Stimulated activated CD4-positive, alpha-beta T cell treated with anti-CD3 and anti-CD28 coated beads, Interleukin-2, amount 100 ng/mL, for 4 hours (primary cell): ENCODE measurements around the gene HTR3C.
"Not testable (repeated sequence)": the region's sequence is repeated elsewhere in the genome, so short reads cannot be mapped to it uniquely, and the experiment has no call there.

Experiments used
- DNase-seq: peaks from one replicate; pipeline ENCODE4 v3.0.0-alpha.2; 2020; ENCODE audit warnings: low read depth

The HTR3C gene

GRCh38 chr3:184031187-184031792 lies 21.6 kb upstream of the HTR3C start, which contains the start of gene HTR3D:
HTR3D (plus strand) TSS chr3:184031742; CDS start chr3:184031742, 0 bp downstream.
- no peak for DNase-seq

GRCh38 chr3:184037816-184038215 lies 15.0 kb upstream of the HTR3C start:
- no peak for DNase-seq

- DNase-seq = not testable (repeated sequence)
Observed at GRCh38 chr3:184038307-184038706, 14.5 kb upstream of the HTR3C start.

- DNase-seq = no peak
Observed at GRCh38 chr3:184039414-184039813, 13.4 kb upstream of the HTR3C start.

- no peak for DNase-seq
Observed at GRCh38 chr3:184040010-184040409, 12.8 kb upstream of the HTR3C start.

GRCh38 chr3:184042617-184043016 lies 10.2 kb upstream of the HTR3C start:
- no peak for DNase-seq

GRCh38 chr3:184045995-184046394 lies 6.9 kb upstream of the HTR3C start:
- no peak for DNase-seq

GRCh38 chr3:184050217-184050847 lies 2.5 kb upstream of the HTR3C start:
- DNase-seq = no peak

- DNase-seq = no peak
Observed at GRCh38 chr3:184058029-184058428, 5.2 kb downstream of the HTR3C start.

GRCh38 chr3:184059424-184059823 lies 6.6 kb downstream of the HTR3C start:
- DNase-seq = no peak

- DNase-seq = no peak
Observed at GRCh38 chr3:184062637-184063036, 9.8 kb downstream of the HTR3C start.

- DNase-seq = no peak
Observed at GRCh38 chr3:184066211-184066610, 13.4 kb downstream of the HTR3C start.

- no peak for DNase-seq
Observed at GRCh38 chr3:184067573-184068055, 14.8 kb downstream of the HTR3C start.

- no peak for DNase-seq
Observed at GRCh38 chr3:184068344-184068743, 15.5 kb downstream of the HTR3C start.

GRCh38 chr3:184071142-184071541 lies 18.3 kb downstream of the HTR3C start:
- DNase-seq = not testable (repeated sequence)

- DNase-seq = no peak
Observed at GRCh38 chr3:184073621-184074020, 20.8 kb downstream of the HTR3C start.

- DNase-seq = no peak
Observed at GRCh38 chr3:184075901-184076300, 23.1 kb downstream of the HTR3C start.

GRCh38 chr3:184077881-184078280 lies 25.0 kb downstream of the HTR3C start:
- DNase-seq = no peak

GRCh38 chr3:184078851-184079250 lies 26.0 kb downstream of the HTR3C start:
- no peak for DNase-seq

- DNase-seq = no peak
Observed at GRCh38 chr3:184081116-184081830, 28.4 kb downstream of the HTR3C start.

- no peak for DNase-seq
Observed at GRCh38 chr3:184082034-184082433, 29.2 kb downstream of the HTR3C start.

- DNase-seq = no peak
Observed at GRCh38 chr3:184082465-184082864, 29.6 kb downstream of the HTR3C start.

- DNase-seq = no peak
Observed at GRCh38 chr3:184085389-184085852, 32.6 kb downstream of the HTR3C start.
